Measurements from ENCODE around the gene MYOZ3. TPM values are rescaled to one million over a fixed set of nuclear protein-coding genes. Genes with fewer than 3 reads are reported as not detected.

MYOZ3 gene
- total RNA-seq, 2 experiments from 2014 or later = not detected

GRCh38 chr5:150672237-150672883 is 11.3 kb downstream of the MYOZ3 start:
- CTCF ChIA-PET (ENCODE audit: unreplicated experiment) = no interaction called here
- no peaks in the 10 kb centered on the region for H3K4me1 ChIP-seq (ENCODE audit: insufficient read depth, low read length, poor library complexity, severe bottlenecking)

DNA sequence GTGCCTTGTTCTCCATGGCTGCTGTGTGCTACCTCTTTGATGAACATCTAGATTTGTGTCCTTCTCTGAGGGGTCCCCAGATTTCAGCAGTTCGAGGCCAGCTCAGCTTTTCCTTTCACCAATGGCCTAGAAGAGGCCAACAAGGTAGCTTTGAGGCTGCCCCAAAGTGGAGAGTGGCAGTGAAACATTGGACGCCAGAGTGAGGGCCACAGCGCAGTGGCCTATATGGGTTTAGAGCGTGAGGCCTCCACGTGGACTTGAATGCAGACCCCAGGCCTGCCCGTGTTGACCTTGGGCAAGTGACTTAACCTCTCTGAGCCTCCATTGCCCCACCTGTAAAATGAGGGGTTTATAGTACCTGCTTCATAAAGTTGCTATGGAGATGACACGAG is 11.8 kb downstream of the MYOZ3 start:
- no peaks in the 10 kb centered on the region for H4K20me1 ChIP-seq (ENCODE audit: insufficient read depth, low read length)
- H3K27ac ChIP-seq (ENCODE audit: low read depth, low read length, poor library complexity, severe bottlenecking) = no peak overlapping the region
- no peak overlapping the region for H3K4me3 ChIP-seq (ENCODE audit: low read depth, low read length, poor library complexity, severe bottlenecking)
- DNase-seq (ENCODE audit: low spot score) = no peak
- no peaks in the 10 kb centered on the region for H3K9me3 ChIP-seq (ENCODE audit: low read length)
- no TSS peak for BruUV-seq (replicated peaks)
- H3K4me1 ChIP-seq (ENCODE audit: insufficient read depth, low read length, poor library complexity, severe bottlenecking) = no peaks in the 10 kb centered on the region
- TF ChIP-seq CTCF (conservative IDR thresholded peaks at IDR 0.05; ENCODE audit: low read length) (no peak), EZH2phosphoT487 (IDR thresholded peaks at IDR 0.05; ENCODE audit: borderline replicate concordance, low read depth, low read length) (no peak)
- no peaks in the 10 kb centered on the region for H3K9me2 ChIP-seq (ENCODE audit: insufficient read depth, low read length)
- H3K36me3 ChIP-seq (ENCODE audit: insufficient read depth, low read length) = no peaks in the 10 kb centered on the region
- CTCF ChIA-PET (ENCODE audit: unreplicated experiment) = no interaction called here
- POLR2A ChIA-PET = no interaction called here
- H3K79me2 ChIP-seq (ENCODE audit: insufficient read depth, low read depth, low read length) = no peaks in the 10 kb centered on the region
- H3K4me2 ChIP-seq (ENCODE audit: low read length) = no peak overlapping the region
- intact Hi-C loops (cut with micrococcal nuclease; ENCODE audit: unreplicated experiment) = no loop called here
- no peak overlapping the region for H2AFZ ChIP-seq (ENCODE audit: low read length)

More at GRCh38 chr5:150672237-150672883, 11.3 kb downstream of the MYOZ3 start:
- no peak for TF ChIP-seq EZH2phosphoT487 (IDR thresholded peaks at IDR 0.05; ENCODE audit: borderline replicate concordance, low read depth, low read length)
- no peak for TF ChIP-seq CTCF (conservative IDR thresholded peaks at IDR 0.05; ENCODE audit: low read length)
- intact Hi-C loops (cut with micrococcal nuclease; ENCODE audit: unreplicated experiment) = no loop called here
- Histone ChIP-seq H3K4me3 (ENCODE audit: low read depth, low read length, poor library complexity, severe bottlenecking) (no peak overlapping the region), H4K20me1 (ENCODE audit: insufficient read depth, low read length) (no peaks in the 10 kb centered on the region), H3K79me2 (ENCODE audit: insufficient read depth, low read depth, low read length) (no peaks in the 10 kb centered on the region), H3K36me3 (ENCODE audit: insufficient read depth, low read length) (no peaks in the 10 kb centered on the region), H3K9me2 (ENCODE audit: insufficient read depth, low read length) (no peaks in the 10 kb centered on the region), H3K9me3 (ENCODE audit: low read length) (no peaks in the 10 kb centered on the region), H2AFZ (ENCODE audit: low read length) (no peak overlapping the region), H3K27ac (ENCODE audit: low read depth, low read length, poor library complexity, severe bottlenecking) (no peak overlapping the region), H3K4me2 (ENCODE audit: low read length) (no peak overlapping the region)
- POLR2A ChIA-PET = no interaction called here
- BruUV-seq (replicated peaks) = no TSS peak
- no peak for DNase-seq (ENCODE audit: low spot score)

DNA sequence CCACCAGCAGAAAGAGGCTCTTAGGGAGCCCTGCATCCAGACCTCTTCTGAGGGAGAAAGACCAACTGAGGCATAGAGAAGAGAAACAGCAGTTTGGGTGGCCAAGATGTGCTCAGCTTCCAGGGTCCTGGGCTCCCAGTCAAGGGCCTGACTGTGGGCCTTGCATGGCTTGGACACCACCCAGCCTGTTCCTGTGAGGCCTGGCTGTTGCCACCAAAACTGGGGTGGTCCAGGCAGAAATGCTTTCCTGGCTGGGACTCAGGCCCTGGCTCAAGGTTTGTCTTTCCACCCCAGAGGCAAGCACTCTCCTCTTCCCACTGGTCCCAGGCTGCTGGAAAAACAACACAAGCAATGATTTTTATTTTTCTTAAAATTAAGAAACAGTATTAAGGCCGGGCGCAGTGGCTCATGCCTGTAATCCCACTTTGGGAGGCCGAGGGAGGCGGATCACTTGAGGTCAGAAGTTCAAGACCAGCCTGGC is 13.3 kb downstream of the MYOZ3 start:
- POLR2A ChIA-PET = interaction anchor here (0.6 kb wide), 1 partner anchor 65 kb away, joined by 5 read pairs; no protein-coding TSS in a partner anchor
- CTCF ChIA-PET (ENCODE audit: unreplicated experiment) = no interaction called here

More for the DNA sequence above, 13.3 kb downstream of the MYOZ3 start:
- no peak overlapping the region for H3K27ac ChIP-seq (ENCODE audit: low read depth, low read length, poor library complexity, severe bottlenecking)
- no peaks in the 10 kb centered on the region for H4K20me1 ChIP-seq (ENCODE audit: insufficient read depth, low read length)
- no peak for DNase-seq (ENCODE audit: low spot score)
- no peaks in the 10 kb centered on the region for H3K4me1 ChIP-seq (ENCODE audit: insufficient read depth, low read length, poor library complexity, severe bottlenecking)
- no peak overlapping the region for H3K4me3 ChIP-seq (ENCODE audit: low read depth, low read length, poor library complexity, severe bottlenecking)
- no peak overlapping the region for H2AFZ ChIP-seq (ENCODE audit: low read length)
- no peaks in the 10 kb centered on the region for H3K79me2 ChIP-seq (ENCODE audit: insufficient read depth, low read depth, low read length)
- H3K9me3 ChIP-seq (ENCODE audit: low read length) = no peaks in the 10 kb centered on the region
- H3K9me2 ChIP-seq (ENCODE audit: insufficient read depth, low read length) = no peaks in the 10 kb centered on the region
- TF ChIP-seq EZH2phosphoT487 (IDR thresholded peaks at IDR 0.05; ENCODE audit: borderline replicate concordance, low read depth, low read length) (no peak), CTCF (conservative IDR thresholded peaks at IDR 0.05; ENCODE audit: low read length) (no peak)
- BruUV-seq (replicated peaks) = no TSS peak
- intact Hi-C loops (cut with micrococcal nuclease; ENCODE audit: unreplicated experiment) = no loop called here
- H3K4me2 ChIP-seq (ENCODE audit: low read length) = no peak overlapping the region
- no peaks in the 10 kb centered on the region for H3K36me3 ChIP-seq (ENCODE audit: insufficient read depth, low read length)
